ENCODE measurements around the gene PREP.

- no peak for TF ChIP-seq CTCF (IDR thresholded peaks at IDR 0.05)
- TF ChIP-seq POLR2A (IDR thresholded peaks at IDR 0.05): no peak
- no peak for TF ChIP-seq POLR2AphosphoS5 (IDR thresholded peaks at IDR 0.05)
Measured at GRCh38 chr6:105276374-105276773, 126.5 kb downstream of the PREP start.
